ENCODE data around the gene TMED1.

Gene TMED1

DNA sequence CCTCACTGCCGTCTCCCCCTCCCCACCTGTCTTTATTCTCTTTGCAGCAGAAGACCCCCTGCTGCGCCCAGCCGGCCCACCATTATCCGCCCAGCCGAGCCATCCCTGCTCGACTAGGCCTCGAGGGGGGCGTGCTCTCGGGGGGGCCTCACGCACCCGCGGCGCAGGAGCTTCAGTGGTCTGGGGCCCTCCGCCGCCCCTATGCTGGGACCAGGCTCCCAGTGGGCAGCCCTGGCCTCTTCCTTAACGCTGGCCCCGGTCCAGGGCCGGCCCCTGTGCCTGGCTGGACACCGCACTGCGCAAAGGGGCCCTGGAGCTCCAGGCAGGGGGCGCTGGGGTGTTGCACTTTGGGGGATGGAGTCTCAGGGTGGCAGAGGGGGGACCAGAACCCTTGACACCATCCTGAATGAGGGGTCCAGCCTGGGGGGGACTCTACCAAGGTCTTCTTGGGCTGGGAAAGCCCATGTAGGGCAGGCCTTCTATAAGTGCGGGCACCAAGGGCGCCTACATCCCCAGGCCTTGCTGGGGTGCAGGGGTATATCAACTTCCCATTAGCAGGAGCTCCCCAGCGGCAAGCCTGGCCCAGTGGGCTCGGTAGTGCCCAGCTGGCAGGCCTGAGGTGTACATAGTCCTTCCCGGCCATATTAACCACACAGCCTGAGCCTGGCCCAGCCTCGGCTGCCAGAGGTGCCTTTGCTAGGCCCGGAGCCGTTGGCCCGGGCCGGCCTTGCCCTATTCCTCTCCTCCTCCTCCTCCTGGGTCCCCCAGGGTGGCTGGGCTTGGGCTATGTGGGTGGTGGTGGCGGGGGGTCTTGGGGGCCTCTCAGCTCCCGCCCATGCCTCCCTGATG, 4.9 kb downstream of the TMED1 start:
- no peak for DNase-seq

- no peak for DNase-seq
These were observed 5.6 kb downstream of the TMED1 start for GRCh38 chr19:10830370-10830769.

DNA sequence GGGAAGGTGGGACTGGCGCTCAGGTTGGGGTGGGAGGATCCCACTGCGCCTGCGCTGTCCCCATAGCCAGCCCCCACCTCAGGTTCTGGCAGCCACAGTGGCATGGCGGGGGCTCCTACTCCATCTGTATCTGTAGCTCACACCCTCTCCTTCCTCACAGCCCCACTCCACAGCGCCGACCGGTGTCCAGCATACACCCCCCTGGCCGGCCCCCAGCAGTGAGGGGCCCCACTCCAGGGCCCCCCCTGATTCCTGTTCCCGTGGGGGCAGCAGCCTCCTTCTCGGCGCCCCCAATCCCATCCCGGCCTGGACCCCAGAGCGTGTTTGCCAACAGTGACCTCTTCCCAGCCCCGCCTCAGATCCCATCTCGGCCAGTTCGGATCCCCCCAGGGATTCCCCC, 6.0 kb downstream of the TMED1 start:
- DNase-seq, result no peak

- no peak for DNase-seq
These were observed 6.8 kb downstream of the TMED1 start for GRCh38 chr19:10828981-10829821.

- DNase-seq, result no peak
These were observed 9.2 kb downstream of the TMED1 start for GRCh38 chr19:10826846-10827245.

- no peak for DNase-seq
These were observed 9.8 kb downstream of the TMED1 start for GRCh38 chr19:10826231-10826630.

DNA sequence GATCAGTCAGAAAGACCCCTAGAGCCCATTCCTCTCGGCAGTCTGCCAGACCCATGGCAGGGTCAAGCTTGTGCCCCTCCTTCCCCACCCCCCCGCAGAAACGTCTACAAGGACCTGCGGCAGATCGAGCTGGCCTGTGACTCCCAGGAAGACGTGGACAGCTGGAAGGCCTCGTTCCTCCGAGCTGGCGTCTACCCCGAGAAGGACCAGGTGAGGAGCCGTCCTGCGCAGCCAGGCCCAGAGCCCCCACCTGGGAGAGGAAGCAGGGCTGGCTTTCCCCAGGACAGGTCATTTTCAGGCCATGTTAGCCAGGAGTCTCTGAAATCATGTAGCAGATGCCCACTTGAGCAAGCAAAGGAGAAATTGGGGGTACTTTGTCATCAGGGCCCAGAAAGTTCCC, 12.3 kb downstream of the TMED1 start:
- DNase-seq, result no peak

GRCh38 chr19:10820173-10820572, 15.8 kb downstream of the TMED1 start:
- no peak for DNase-seq

DNA sequence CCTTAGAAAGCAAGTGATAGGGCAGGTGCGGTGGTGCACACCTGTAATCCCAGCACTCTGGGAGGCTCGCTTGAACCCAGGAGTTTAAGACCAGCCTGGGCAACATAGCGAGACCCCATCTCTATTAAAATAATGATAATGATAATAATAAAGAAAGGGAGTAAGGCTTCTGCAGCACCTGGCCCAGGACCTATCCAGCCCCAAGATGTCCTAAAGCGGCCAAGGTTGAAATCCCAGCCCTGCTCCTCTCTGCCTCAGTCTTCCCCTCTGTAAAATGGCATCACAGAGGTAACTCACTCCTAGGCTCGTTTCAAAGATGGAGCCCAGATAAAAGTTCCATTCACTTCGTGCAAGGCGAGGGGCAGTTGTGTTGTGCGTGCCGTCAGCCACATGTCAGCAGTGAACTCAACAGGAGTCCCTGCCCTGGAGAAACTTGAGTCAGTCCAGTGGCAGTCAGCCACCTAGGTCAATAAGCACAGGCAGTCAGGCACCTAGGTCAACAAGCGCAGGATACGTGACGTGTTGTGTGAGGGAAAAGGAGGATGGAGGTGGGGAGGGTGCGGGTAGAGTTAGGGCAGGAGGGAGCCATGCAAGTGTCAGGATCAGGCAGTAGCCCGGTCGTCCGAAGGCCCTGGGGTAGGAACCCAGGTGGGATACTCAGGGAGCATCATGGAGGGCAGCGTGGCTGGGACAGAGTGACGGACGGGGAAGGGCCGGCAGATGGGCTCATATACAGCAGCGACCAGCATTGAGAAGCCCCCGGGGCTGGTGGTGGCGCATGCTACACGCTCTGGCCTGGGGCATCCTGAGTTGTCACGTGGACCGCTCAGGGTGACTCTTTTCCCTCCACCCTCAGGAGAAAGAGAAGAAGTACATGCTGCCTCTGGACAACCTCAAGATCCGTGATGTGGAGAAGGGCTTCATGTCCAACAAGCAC, 16.6 kb downstream of the TMED1 start:
- no peak for DNase-seq

DNA sequence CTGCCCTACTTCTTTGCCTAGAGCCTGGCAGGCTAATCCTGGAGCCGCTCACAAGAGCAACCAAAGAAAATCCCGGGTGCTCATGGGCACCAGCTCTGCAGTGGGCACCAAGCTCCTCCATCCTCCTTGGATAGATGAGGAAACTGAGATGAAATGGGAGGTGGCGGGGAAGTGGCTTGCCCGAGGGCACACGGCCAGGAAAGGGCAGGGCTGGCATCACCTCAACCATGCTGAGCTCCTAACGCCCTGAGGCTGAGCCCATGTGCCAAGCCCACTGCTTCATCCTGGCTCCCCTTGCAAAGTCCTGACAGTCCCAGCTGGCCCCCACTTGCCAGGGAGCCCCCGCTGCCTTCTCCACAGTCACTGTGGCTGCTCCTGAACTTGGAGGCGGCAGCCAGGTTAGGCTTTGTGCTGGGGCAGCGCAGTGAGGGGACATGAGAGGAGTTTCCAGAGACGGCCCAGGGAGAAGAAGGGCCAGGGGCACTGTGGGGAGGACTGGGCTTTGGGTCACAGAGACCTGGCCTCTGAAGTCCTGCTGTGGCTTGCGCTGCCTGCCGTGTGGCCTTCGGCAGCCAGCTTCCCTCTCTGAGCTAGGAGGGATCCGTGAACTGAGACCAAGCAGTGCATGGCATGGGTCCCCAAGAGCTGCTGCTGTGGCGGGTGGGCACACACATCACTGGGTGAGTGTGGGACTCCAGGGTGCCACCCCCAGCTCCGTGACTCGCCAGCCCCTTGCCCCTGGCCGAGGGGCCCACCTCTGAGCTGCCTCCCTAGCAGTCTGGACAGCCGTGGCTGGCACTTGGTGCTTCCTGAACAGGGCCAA, 17.5 kb downstream of the TMED1 start:
- no peak for DNase-seq

GRCh38 chr19:10817291-10818038, 18.5 kb downstream of the TMED1 start:
- no peak for DNase-seq

GRCh38 chr19:10816691-10817090, 19.3 kb downstream of the TMED1 start:
- DNase-seq, result no peak

DNA sequence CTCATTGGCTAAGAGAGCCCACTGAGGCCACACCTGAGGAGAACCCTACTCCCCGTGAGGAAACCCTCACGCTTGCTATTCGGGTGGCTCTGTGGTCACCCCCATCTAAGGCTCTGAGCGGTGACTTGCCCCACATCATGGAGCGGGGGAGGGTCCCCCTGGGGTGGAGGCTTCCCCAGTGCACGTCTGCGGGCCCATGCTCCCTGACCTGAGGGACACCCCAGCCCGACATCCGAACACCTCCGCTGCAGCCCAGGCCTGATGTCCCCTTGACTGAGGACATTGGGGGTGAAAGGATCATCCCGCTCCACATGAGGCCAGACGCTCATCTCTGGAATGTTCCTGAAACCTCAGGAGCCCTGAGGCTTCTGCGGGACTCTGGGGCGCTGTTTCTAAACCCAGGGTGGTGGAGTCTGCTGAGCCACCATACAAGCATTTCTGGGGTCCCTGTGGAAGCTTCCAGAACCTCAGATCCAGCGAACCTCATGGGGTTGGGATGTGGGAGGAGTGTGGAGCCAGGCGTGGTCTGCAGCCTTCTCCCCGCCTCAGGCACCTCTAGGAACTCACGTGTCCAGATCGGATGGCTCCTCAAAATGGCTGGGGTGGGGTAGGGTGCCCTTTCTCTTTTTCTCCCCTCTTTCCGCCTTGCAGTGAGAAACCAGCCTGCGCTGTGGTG, 19.9 kb downstream of the TMED1 start:
- DNase-seq, result no peak

- no peak for DNase-seq
These were observed 20.9 kb downstream of the TMED1 start for GRCh38 chr19:10815007-10815536.

DNA sequence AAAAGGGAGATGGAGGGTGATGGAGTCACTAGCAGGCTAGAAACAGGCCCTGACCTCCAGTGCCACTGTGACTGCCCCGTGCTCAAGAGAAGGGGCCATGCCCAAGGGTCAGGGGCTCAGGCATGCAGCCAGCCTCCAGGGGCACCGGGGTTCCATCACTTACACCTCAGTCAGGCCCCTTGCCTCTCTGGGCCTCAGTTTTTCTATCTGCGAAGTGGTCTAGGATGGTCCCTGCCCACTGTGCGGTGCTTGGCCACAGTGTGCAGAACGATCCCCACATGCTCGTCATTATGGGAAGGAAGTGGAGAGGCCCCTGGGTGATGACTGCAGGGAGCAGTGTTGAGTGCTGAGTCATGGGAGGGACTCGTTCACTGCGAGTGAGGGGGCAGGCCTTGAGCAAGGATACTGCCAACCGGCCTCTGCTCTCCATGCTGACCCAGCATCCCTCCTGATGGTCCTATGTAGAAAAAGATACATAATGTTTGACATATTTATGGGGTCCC, 23.1 kb downstream of the TMED1 start:
- no peak for DNase-seq

- DNase-seq, result no peak
These were observed 23.8 kb downstream of the TMED1 start for GRCh38 chr19:10812196-10812595.

DNA sequence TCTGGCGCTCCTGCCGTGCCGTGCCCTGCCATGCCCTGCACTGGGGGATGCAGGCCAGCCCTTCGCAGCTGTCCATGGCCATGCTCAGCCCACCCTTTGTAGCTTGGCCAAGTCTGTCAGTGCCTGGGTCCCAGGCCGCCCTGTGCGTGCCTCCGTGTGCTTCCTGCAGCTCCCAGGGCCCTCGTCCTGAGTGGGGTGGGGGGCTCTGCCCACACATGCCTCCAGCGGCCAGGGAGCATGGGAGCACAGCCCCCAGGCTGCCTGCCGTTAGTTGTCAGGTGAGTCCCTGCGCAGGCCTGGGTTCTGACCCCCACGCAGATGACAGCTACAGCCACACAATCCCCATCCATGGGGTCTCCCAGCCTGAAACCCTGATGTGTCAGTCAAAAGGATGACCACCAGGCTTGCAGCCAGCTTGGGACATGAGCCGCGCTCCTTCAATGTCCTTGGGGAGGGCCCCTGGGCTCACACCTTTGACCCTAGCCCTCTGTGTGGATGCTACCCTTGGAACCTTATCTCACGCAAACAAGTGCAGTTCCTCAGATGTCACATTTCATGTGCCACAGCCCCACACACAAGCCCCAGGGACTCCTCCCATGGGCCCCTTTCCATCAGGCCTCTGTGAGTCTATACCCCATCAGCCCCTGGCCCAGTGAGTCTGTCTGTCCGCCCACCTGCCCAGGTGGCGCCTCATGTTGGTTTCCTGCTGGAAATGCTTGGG, 24.5 kb downstream of the TMED1 start:
- DNase-seq, result no peak

DNA sequence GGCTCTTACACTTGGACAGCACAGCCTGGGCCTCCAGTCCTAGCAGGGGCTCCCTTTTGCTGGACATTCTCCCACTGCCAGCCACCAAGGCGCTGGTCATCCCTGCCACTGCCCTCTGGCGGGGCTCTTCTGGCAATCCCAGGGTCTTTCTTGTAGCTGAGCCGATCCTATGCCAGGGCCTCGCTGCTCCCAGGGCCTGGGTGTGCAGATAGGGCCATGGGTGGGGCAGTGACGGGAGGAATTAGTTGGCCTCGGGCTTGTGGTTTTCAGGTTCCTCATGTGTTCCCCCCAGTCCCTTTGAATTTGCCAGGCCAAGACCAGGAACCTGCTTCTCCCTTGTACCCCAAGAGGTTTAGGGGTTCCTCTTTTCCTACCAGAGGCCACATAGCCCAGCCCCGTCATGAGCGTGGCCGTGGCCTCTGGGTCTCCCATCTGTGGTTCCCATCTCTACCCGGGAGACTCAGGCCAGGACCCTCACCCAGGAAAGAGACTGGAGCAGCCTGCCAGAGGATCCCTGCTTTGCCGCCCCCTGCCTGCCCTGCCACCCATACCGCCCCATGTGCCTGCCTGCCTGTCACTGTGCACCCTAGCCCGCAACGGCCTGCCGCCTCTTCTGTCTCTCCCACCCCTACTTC, 26.2 kb downstream of the TMED1 start:
- no peak for DNase-seq

All from activated CD8-positive, alpha-beta memory T cell treated with anti-CD3 and anti-CD28 coated beads, Interleukin-2, amount 50 U/mL, for 48 hours (primary cell).